Measurements from ENCODE around the gene GALNT3. TPM values are rescaled to one million over a fixed set of nuclear protein-coding genes. Genes with fewer than 3 reads are reported as not detected.
A peak's percentile ranks its signal among the peaks of the same experiment; 100 is the strongest.

Gene GALNT3
- total and polyA plus RNA-seq, 11 donors, result 0.08 to 1.2 (median 0.16) TPM; not detected in 4

DNA sequence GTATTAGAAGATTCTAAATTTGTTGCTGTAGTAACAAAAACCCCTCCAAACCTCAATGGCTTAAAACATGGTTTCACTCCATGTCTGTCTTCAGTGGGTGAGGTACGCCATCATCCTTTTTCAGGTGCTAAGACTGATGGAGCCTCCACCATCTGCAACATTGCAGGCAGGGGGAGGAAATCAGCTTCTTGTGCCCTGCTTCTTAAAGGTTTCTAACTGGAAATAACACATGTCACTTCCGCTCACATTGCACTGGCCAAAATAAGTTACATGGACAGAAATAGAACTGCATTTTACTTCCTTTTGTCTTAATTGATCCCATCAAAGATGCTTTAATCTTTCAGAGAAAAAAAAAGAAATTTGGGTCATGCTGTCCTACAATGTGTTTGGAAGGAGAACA lies 94.1 kb downstream of the GALNT3 start:
- Histone ChIP-seq H3K27ac (no peak overlapping the region), H3K27me3 (no peaks in the 10 kb centered on the region), H3K4me3 (no peak overlapping the region), H3K9me3 (no peaks in the 10 kb centered on the region), H3K36me3 (no peaks in the 10 kb centered on the region), H3K4me1 (peaks cover 0 to 7% (median 0%) of the 10 kb centered on the region in 12 donors)
- intact Hi-C loops (cut with DNase I), result loop anchor here in 8 of 10 donors (2.0 to 5.0 kb wide), 4 partner anchors 248 to 299 kb away; no protein-coding TSS in a partner anchor
- no peak for TF ChIP-seq POLR2A (IDR thresholded peaks at IDR 0.05)
- TF ChIP-seq, protein P1, sequence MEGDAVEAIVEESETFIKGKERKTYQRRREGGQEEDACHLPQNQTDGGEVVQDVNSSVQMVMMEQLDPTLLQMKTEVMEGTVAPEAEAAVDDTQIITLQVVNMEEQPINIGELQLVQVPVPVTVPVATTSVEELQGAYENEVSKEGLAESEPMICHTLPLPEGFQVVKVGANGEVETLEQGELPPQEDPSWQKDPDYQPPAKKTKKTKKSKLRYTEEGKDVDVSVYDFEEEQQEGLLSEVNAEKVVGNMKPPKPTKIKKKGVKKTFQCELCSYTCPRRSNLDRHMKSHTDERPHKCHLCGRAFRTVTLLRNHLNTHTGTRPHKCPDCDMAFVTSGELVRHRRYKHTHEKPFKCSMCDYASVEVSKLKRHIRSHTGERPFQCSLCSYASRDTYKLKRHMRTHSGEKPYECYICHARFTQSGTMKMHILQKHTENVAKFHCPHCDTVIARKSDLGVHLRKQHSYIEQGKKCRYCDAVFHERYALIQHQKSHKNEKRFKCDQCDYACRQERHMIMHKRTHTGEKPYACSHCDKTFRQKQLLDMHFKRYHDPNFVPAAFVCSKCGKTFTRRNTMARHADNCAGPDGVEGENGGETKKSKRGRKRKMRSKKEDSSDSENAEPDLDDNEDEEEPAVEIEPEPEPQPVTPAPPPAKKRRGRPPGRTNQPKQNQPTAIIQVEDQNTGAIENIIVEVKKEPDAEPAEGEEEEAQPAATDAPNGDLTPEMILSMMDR (IDR thresholded peaks at IDR 0.05), result no peak
- DNase-seq, result no peak
- 69 to 79% (median 73%) methylated on average over 2 of the region's 2 CpGs for WGBS, 4 donors
- no peak for ATAC-seq

DNA sequence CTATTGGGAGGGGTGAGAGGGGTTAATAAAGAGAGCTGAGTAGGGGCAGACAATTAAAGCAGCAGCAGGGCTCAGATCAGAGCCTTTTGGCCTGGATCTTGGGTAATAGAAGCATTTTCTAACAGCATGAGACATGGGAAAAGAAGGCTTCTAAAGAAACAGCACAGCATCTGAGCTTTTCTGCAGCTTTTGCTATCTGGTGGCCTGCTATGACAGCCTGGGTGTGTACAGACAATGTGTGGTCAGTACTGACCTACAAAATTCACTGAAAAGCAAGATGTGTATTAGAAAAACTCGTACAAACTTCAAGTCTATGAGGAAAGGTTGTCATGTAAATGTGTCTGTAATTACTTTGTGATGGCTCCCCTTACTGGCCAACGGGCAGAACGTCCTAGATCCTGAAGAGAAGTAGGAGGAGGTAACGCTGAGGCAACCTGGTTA lies 95.6 kb downstream of the GALNT3 start:
- intact Hi-C loops (cut with DNase I), result loop anchor here in 8 of 10 donors (1.0 to 5.0 kb wide), 4 partner anchors 246 to 297 kb away; no protein-coding TSS in a partner anchor
- TF ChIP-seq, protein P1 (IDR thresholded peaks at IDR 0.05), result peak in 11 of 12 donors; percentile 22 to 69 (median 50)
- no peak for TF ChIP-seq POLR2A (IDR thresholded peaks at IDR 0.05)
- ATAC-seq (peak; percentile 30 to 88 (median 64)), DNase-seq (peak in 3 of 5 donors; percentile 13 to 30 (median 25))
- Histone ChIP-seq H3K27me3 (no peaks in the 10 kb centered on the region), H3K36me3 (no peaks in the 10 kb centered on the region), H3K4me3 (no peak overlapping the region), H3K4me1 (peaks cover 0 to 7% (median 0%) of the 10 kb centered on the region in 12 donors), H3K27ac (no peak overlapping the region), H3K9me3 (no peaks in the 10 kb centered on the region)
- WGBS, 4 donors, result 2 to 4% (median 3%) methylated on average over 4 of the region's 4 CpGs

DNA sequence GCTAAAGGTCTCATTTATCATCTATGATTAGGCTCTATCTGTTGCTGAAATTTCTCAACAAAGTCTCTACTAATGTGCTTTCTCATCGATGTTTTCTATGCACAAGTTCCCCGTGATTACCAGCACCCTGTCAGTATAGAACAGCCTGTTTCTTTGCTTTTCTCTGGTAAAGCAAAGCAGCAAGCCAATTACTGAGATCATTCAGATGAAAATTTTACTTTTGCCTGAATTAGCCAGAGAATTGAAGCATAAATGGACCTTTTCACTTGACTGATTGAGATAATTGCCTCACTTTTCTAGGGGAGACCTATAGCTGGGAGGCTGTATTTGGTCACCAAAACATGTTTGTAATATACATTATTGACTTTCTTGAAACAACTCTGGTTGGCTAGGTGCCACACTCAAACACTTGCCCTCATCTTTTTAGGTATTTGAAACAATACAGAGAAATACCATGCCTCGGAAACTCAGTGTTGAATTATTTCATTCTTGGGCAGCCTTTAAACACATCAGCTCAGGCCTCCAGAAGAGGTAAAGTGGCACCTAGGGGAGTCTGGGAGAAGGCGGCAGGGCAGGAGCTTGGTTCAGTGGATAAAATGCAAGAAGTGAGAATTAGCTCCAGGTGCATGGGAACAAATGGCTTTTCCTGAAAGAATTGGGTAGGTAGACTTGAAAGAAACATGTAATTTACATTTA lies 96.2 kb downstream of the GALNT3 start:
- peaks cover 0 to 7% (median 0%) of the 10 kb centered on the region in 12 donors for H3K4me1 ChIP-seq
- ATAC-seq, result no peak
- H3K4me3 ChIP-seq, result no peak overlapping the region
- no peak for DNase-seq
- WGBS, 4 donors, result 89 to 93% (median 91%) methylated on average over 4 of the region's 4 CpGs
- intact Hi-C loops (cut with DNase I), result loop anchor here in 9 of 10 donors (1.0 to 5.0 kb wide), 5 partner anchors 246 to 297 kb away; no protein-coding TSS in a partner anchor
- H3K36me3 ChIP-seq, result no peaks in the 10 kb centered on the region
- no peaks in the 10 kb centered on the region for H3K27me3 ChIP-seq
- no peak for TF ChIP-seq POLR2A (IDR thresholded peaks at IDR 0.05)
- TF ChIP-seq, protein P1 (IDR thresholded peaks at IDR 0.05), result no peak
- H3K27ac ChIP-seq, result no peak overlapping the region
- H3K9me3 ChIP-seq, result no peaks in the 10 kb centered on the region

Other genes starting within 250 kb of the GALNT3 start
- 10 to 100 TPM in 8 of 9 donors, 1 to 10 TPM in 1; 8.8 to 16.1 (median 13.6) TPM for gene TTC21B, start 159.5 kb upstream of the GALNT3 start, total RNA-seq
- gene TTC21B, start 159.5 kb upstream of the GALNT3 start, polyA plus RNA-seq, result 1 to 10 TPM; 3.7 to 5.4 TPM